Dedifferentiated amniotic fluid mesenchymal stem cell (primary cell): ENCODE measurements around the gene SUCLG1.

Experiments
- DNase-seq: peaks from one replicate; pipeline ENCODE4 v3.0.0-alpha.2; 2016; ENCODE audit errors: extremely low spot score

Gene SUCLG1

GRCh38 chr2:84461310-84461709, 2.2 kb upstream of the SUCLG1 start:
- no peak for DNase-seq

GRCh38 chr2:84460670-84461069, 1.6 kb upstream of the SUCLG1 start:
- DNase-seq = no peak

GRCh38 chr2:84459944-84460429, 907 bp upstream of the SUCLG1 start:
- no peak for DNase-seq

DNA sequence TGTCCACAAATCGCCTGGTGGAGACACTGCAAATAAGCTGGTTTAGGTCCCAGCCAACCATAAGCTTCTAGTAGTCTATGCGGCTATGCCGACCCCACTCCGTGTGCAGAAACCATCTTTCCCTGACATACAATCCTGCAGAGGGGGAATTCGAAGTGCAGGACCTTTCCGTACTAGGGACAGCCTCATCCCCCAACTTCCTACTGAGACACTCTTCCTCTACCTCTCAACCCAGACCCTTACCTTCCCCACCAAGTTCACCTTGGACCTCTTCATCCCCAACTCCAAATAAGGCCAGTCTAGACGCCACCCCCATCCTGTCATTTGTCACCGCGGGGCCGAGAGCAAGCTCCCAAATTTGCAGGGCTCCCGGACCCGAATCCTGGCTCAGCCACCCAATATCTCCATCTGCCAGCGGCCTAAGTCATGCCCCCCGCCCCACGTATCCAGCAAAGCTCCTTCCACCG, 496 bp downstream of the SUCLG1 start:
- DNase-seq = no peak

- no peak for DNase-seq
Observed at GRCh38 chr2:84457686-84458085, 1.4 kb downstream of the SUCLG1 start.

DNA sequence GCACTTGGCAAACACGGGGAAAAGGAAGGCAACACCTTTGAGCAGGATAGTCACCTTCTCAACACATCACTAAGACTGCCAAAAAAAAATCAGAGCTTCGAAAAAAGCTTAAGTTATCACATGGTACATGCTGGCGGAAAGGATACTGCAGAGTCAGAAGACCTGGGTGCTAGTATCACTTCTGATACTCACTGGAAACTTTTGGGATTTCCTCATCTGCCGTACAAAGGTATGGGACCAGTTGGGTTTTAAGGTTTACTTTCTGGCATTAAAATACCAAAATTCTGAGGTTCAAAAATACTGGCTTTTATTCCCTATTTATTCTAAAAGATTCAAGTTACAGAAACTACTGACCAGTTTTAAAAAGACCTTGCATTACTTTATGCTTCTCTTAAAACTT, 2.9 kb downstream of the SUCLG1 start:
- DNase-seq = no peak

GRCh38 chr2:84454581-84454980, 4.5 kb downstream of the SUCLG1 start:
- no peak for DNase-seq

GRCh38 chr2:84452624-84453023, 6.5 kb downstream of the SUCLG1 start:
- DNase-seq = no peak

DNA sequence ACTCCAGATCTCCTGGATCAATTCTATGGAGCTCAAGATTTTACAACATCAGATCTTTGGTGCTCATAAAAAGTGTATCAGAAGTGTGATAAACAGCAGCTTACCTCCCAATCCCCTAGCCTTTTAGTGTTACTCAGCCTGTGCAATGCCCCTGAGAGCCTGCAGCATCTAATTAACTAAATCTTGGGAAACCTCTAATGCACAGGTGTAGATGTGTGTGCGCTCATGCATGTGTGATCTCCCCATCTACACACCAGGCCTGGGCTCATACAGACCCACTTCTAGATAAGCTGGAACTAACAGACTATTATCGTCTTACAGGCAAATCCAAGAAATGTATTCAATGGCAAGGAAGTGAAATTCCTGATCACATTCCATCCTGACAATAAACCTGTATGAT, 7.5 kb downstream of the SUCLG1 start:
- DNase-seq = no peak

- no peak for DNase-seq
Observed at GRCh38 chr2:84450288-84451227, 8.5 kb downstream of the SUCLG1 start.

DNA sequence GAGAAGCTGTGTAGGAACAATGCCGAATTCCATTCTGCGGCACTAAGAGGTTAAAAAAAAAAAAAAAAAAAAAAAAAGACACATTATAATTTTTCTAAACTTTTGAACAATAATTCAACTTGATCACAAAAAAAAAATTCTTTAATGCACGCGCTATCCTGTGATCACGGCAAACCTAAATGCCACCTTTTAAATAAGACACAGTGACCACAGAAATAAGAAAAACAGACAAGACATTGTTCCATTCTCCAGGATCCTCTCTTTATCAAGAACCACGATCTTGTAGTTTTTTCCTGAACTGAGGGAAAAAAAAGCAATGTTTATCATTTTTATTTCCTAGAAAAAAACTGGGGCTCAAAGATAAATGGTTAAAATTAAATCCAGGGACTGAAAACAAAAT, 9.4 kb downstream of the SUCLG1 start:
- DNase-seq = no peak

GRCh38 chr2:84449055-84449454, 10.0 kb downstream of the SUCLG1 start:
- no peak for DNase-seq

DNA sequence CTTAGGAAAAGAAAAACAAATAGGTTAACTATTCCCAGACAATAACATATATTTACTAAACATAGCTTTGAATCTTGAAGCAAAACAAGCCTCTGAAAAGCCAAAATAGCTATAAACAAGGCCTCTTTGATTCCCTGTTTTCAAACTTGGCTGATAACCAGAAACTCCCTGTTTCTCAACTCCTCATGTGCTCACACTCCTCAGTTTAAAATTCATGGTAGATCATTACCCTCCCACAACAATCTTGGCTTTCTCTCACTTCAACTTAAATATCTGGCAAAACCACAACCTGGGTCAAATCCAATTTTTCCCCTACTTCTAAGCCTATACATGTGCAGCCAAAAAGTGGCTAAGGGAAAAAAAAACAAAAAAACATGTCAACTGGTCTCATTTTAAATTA, 15.6 kb downstream of the SUCLG1 start:
- DNase-seq = no peak

DNA sequence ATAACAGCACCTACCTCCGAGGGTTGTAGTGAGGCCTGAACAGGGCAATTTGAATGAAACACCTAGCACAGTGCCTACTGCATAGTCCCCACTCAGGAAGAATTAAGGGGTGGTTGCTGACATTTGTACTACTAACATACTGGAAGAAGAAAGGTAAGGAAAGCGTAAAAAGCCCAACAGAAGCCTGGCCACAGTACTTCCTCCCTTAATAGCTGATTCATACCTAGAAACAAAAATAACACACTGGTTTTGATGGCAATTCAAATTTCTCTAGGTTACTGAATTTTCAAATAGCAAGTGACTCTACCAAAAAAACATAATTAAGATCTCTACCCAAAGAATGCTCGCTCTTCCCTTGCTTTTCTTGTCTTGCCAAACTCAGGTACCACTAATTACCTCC, 16.2 kb downstream of the SUCLG1 start:
- DNase-seq = no peak

DNA sequence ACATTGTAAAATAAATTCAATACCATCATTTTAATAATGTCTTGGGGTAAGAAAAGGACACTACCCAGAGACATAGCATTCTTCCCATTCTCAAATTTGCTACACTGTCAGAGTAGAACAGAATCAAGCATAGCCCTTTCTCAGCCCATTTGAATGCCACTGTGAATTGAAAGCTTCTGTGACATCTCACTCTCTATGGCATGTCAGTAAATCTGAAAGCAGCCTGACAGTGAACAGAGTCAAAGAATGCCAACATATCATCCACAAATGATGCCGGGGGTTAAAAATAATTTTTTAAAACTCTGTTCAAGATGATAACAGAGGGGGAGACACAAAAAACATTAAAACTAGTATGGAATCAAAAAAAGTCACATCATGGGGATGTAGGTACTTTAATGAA, 17.6 kb downstream of the SUCLG1 start:
- no peak for DNase-seq

DNA sequence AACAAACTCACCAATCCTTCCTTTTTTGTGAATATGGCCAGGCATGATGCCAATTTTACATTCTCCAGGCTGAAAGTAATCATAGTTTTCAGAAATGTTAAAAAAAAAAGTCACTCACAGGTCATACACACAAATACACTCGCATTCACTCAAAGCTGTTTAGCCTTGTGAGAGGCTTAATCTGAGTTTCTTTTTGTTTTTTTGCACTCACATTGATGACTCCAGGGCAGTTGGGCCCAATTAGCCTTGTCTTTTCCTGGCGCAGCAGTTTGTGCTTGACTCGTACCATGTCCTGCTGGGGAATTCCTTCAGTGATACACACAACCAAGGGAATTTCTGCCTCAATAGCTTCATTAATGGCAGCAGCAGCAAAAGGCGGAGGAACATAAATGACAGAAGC, 18.0 kb downstream of the SUCLG1 start:
- DNase-seq = peak; percentile 26

DNA sequence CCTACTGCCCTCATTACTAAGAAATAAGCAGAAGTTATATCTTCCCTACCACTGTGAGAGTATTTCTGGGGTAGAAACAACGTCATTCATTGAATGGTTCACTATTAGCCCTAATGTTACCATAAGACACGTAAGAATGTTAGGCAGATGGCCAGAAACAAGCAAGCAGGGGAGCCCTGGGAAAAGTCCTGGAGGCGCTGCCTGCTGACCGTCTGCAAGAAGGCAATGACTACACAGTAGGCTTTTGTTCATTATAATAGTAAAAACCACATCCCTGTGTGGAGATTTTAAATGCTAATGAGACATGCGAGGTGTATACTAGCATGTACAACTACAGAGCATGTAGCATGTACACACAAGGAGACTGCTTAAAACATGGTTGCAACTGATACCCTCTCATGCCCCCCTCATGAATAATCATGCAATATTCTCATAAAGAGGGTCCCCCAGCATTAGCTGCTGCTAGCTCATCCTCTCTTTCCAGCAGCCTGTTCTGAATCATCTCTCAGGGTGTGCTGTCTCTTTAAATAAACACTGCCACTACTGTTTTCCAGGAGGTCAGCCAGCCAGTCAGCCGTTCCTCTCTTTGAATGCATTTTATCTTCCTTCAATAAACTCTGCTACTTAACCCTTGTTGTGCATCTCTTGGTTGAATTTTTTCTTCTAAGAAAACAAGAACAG, 23.6 kb downstream of the SUCLG1 start:
- no peak for DNase-seq

DNA sequence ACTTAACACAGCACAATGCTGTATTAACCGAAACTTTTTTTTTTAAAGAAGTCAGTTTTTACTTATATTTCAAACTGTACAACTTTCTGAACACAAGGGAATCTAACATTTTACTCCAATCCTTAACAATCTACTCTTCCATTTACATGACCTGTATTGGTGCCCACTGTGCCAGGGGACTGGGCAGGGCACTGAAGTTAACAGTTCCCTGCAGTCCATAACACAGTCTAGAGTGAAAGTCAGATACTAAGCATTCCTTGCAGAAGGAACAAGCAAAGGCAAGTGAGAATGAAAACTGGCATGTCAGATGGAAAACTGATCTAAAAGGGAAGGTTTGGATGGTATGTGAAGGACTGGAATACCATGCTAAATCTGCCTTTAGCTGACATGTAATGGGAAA, 29.8 kb downstream of the SUCLG1 start:
- no peak for DNase-seq

- DNase-seq = no peak
Observed at GRCh38 chr2:84427235-84428138, 31.6 kb downstream of the SUCLG1 start.

DNA sequence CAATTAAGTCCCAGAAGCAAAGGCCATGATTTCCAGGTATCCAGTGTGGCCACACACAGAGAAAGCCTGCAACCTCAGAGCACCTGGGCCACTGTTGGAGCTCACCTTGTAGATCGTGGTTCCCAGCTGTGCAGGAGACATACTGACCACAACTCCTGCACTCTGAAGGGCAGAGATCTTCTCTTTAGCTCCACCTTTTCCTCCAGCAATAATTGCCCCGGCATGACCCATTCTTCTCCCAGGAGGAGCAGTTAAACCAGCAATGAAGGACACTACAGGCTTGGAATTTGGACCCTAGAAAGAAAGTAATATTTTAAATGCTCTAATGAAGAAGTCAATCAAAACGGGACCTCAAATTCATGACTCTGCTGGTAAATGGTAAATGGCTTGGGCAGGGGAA, 33.8 kb downstream of the SUCLG1 start:
- DNase-seq = no peak

- DNase-seq = no peak
Observed at GRCh38 chr2:84424152-84424551, 34.9 kb downstream of the SUCLG1 start.

DNA sequence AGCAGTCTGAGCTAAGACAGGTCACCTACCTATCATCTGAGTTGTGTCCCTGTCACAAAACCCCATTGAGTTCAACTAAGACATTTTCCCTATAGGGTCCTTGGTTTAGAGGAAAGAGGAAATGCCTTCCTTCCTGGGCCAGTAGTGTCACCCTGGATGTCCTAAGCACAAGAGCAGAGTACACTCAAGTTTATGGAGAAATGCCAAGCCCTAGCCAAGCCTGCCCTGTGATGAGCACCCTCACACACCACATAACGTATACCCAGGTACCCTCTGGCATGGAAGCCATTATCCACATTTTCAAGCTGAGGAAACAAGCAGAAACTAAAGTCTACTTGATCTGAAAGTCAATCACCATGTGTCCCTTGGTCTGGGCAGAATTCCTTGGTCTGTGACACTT, 37.3 kb downstream of the SUCLG1 start:
- DNase-seq = no peak
